ENCODE measurements around the gene THSD7A. TPM values are rescaled to one million over a fixed set of nuclear protein-coding genes. Genes with fewer than 3 reads are reported as not detected.

THSD7A gene
- total RNA-seq, 1 donor, result 0.43 TPM

GRCh38 chr7:11758627-11759111 is 73.3 kb downstream of the THSD7A start:
- no peak for TF ChIP-seq CTCF (IDR thresholded peaks at IDR 0.05; ENCODE audit: insufficient read depth, low read depth, low read length)
- DNase-seq (ENCODE audit: low read depth), result peak; percentile 51
- no peak overlapping the region for H3K4me3 ChIP-seq (ENCODE audit: low read depth, low read length)

GRCh38 chr7:11757153-11757552 is 74.8 kb downstream of the THSD7A start:
- TF ChIP-seq CTCF (IDR thresholded peaks at IDR 0.05; ENCODE audit: insufficient read depth, low read depth, low read length), result no peak
- no peak for DNase-seq (ENCODE audit: low read depth)
- no peak overlapping the region for H3K4me3 ChIP-seq (ENCODE audit: low read depth, low read length)

- DNase-seq (ENCODE audit: low read depth), result no peak
- TF ChIP-seq CTCF (IDR thresholded peaks at IDR 0.05; ENCODE audit: insufficient read depth, low read depth, low read length), result no peak
- no peak overlapping the region for H3K4me3 ChIP-seq (ENCODE audit: low read depth, low read length)
Measured at GRCh38 chr7:11754933-11755332, 77.1 kb downstream of the THSD7A start.

GRCh38 chr7:11754123-11754522 is 77.9 kb downstream of the THSD7A start:
- H3K4me3 ChIP-seq (ENCODE audit: low read depth, low read length), result no peak overlapping the region
- no peak for TF ChIP-seq CTCF (IDR thresholded peaks at IDR 0.05; ENCODE audit: insufficient read depth, low read depth, low read length)
- no peak for DNase-seq (ENCODE audit: low read depth)

- no peak for TF ChIP-seq CTCF (IDR thresholded peaks at IDR 0.05; ENCODE audit: insufficient read depth, low read depth, low read length)
- DNase-seq (ENCODE audit: low read depth), result no peak
- no peak overlapping the region for H3K4me3 ChIP-seq (ENCODE audit: low read depth, low read length)
Measured at GRCh38 chr7:11753433-11753832, 78.6 kb downstream of the THSD7A start.

GRCh38 chr7:11751807-11752389 is 80.1 kb downstream of the THSD7A start:
- DNase-seq (ENCODE audit: low read depth), result peak; percentile 37
- no peak for TF ChIP-seq CTCF (IDR thresholded peaks at IDR 0.05; ENCODE audit: insufficient read depth, low read depth, low read length)
- H3K4me3 ChIP-seq (ENCODE audit: low read depth, low read length), result no peak overlapping the region

- TF ChIP-seq CTCF (IDR thresholded peaks at IDR 0.05; ENCODE audit: insufficient read depth, low read depth, low read length), result no peak
- H3K4me3 ChIP-seq (ENCODE audit: low read depth, low read length), result no peak overlapping the region
- no peak for DNase-seq (ENCODE audit: low read depth)
Measured at GRCh38 chr7:11751315-11751714, 80.7 kb downstream of the THSD7A start.

Measured in fibroblast of villous mesenchyme (primary cell).